Parathyroid adenoma (tissue), 2 donors: ENCODE data around the gene OSBPL3.

ENCODE experiments used
- H2AFZ ChIP-seq: fragments of 300-600 bp; sonication (generic); one replicate; pipeline ENCODE4 v1.7.0; 2017; ENCODE audit warnings: antibody characterized with exemption, mild to moderate bottlenecking
- H3K27ac ChIP-seq: fragments of 300-600 bp; sonication (generic); one replicate; pipeline ENCODE4 v1.7.0; 2017
- H3K27me3 ChIP-seq: fragments of 300-600 bp; sonication (generic); one replicate; pipeline ENCODE4 v1.7.0; 2017; ENCODE audit warnings: low read length; ENCODE audit not compliant: control insufficient read depth, insufficient read depth
- H3K36me3 ChIP-seq: fragments of 300-600 bp; sonication (generic); one replicate; pipeline ENCODE4 v1.7.0; 2017; ENCODE audit warnings: low read length; ENCODE audit not compliant: control insufficient read depth, insufficient read depth
- H3K4me1 ChIP-seq: fragments of 300-600 bp; sonication (generic); one replicate; pipeline ENCODE4 v1.7.0; 2017; ENCODE audit warnings: control low read depth
- H3K4me2 ChIP-seq: fragments of 300-600 bp; sonication (generic); one replicate; pipeline ENCODE4 v1.7.0; 2017; ENCODE audit warnings: low read length
- H3K4me3 ChIP-seq: fragments of 300-600 bp; sonication (generic); one replicate; pipeline ENCODE4 v1.7.0; 2017; ENCODE audit warnings: low read depth, low read length
- H3K79me2 ChIP-seq: fragments of 300-600 bp; sonication (generic); one replicate; pipeline ENCODE4 v1.7.0; 2017; ENCODE audit warnings: control low read depth
- H3K9ac ChIP-seq: fragments of 300-600 bp; sonication (generic); one replicate; pipeline ENCODE4 v1.7.0; 2017; ENCODE audit warnings: mild to moderate bottlenecking
- H3K9me3 ChIP-seq: fragments of 300-600 bp; sonication (generic); one replicate; pipeline ENCODE4 v1.7.0; 2017; ENCODE audit warnings: low read length; ENCODE audit not compliant: control insufficient read depth
- CTCF ChIP-seq: fragments of 300-600 bp; sonication (generic); IDR thresholded peaks from one replicate; pipeline ENCODE4 v1.7.0; 2017; ENCODE audit warnings: antibody characterized with exemption, mild to moderate bottlenecking
- donor health status: primary hyperparathyroidism.

The OSBPL3 gene

GRCh38 chr7:24914465-24914859 is 65.5 kb downstream of the OSBPL3 start:
- H3K4me1 ChIP-seq: peaks cover 13% of the 10 kb centered on the region
- no peak overlapping the region for H2AFZ ChIP-seq
- no peaks in the 10 kb centered on the region for H3K9me3 ChIP-seq
- no peak overlapping the region for H3K4me3 ChIP-seq
- H3K27ac ChIP-seq: no peak overlapping the region
- H3K36me3 ChIP-seq: no peaks in the 10 kb centered on the region
- no peak for TF ChIP-seq CTCF
- H3K9ac ChIP-seq: no peak overlapping the region
- H3K79me2 ChIP-seq: peaks cover 31% of the 10 kb centered on the region
- H3K27me3 ChIP-seq: no peaks in the 10 kb centered on the region
- H3K4me2 ChIP-seq: no peak overlapping the region

DNA sequence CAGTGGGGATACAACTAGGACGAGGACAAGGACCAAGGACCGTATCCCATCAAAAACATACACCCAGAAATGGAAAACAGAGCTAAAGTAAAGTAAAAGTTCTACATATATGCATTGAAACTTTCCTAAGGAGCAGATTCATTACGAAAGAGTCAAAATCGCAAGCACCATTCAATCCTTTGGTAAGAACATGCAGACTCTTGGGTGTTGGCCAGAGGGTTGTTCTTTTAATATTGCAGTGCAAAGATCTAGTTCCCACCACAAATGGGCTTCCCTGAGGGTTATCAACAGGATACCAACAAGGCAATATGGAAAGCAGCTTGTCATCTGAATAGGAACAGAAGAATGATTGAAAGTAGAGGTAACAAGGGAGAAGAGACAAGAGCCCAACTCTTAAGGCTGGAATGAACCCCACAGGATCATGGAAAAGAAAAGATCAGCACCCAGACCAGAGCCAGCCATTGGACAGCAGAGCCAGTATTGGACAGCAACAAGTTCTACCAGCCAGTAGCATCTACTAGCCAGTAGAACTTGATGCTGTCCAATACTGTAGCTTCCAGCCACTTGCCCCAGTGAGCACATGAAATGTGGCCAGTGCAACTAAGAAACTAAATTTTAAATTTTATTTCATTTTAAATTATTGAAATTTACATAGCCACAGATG is 66.0 kb downstream of the OSBPL3 start:
- no peak for TF ChIP-seq CTCF
- H3K4me1 ChIP-seq: peaks cover 13% of the 10 kb centered on the region

DNA sequence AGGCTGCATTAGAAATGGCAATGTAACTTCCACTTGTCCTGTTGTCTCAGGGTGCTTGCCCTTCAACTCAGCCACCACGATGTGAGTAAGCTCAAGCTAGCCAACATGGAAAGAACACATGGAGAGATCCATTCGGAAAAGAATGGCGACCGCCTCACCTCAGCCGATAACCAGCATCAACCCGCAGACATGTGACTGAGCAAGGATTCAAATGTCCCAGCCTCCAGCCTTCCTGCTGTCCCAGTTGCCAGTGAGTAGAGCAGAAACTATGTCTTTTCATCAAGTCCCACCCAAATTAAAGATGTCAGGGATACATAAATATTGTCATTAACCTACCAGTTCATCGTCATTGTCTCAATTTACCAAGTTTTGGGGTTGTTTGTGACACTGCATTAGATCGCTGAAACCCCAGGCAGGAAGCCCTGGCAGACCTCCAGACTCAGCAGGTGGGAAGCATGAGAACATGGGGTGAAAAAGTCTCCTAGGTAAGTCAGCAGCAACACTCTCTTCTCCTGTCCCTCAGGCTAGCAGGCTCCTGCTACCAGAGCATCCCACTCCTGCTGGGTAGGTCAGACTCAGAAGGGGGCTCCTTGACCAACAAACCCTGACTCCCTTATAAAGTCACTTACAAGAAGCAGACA is 67.0 kb downstream of the OSBPL3 start:
- no peaks in the 10 kb centered on the region for H3K27me3 ChIP-seq
- H3K9me3 ChIP-seq: no peaks in the 10 kb centered on the region
- no peak overlapping the region for H3K9ac ChIP-seq
- H3K4me3 ChIP-seq: no peak overlapping the region
- TF ChIP-seq CTCF: no peak
- no peak overlapping the region for H3K4me2 ChIP-seq
- peaks cover 25% of the 10 kb centered on the region for H3K79me2 ChIP-seq
- H3K4me1 ChIP-seq: peaks cover 14% of the 10 kb centered on the region
- no peak overlapping the region for H3K27ac ChIP-seq
- H3K36me3 ChIP-seq: no peaks in the 10 kb centered on the region
- no peak overlapping the region for H2AFZ ChIP-seq

More for the DNA sequence above, 66.0 kb downstream of the OSBPL3 start:
- peaks cover 25% of the 10 kb centered on the region for H3K79me2 ChIP-seq
- H3K27me3 ChIP-seq: no peaks in the 10 kb centered on the region
- H3K27ac ChIP-seq: no peak overlapping the region
- H3K36me3 ChIP-seq: no peaks in the 10 kb centered on the region
- H3K9ac ChIP-seq: no peak overlapping the region
- no peak overlapping the region for H2AFZ ChIP-seq
- no peaks in the 10 kb centered on the region for H3K9me3 ChIP-seq
- H3K4me3 ChIP-seq: no peak overlapping the region
- no peak overlapping the region for H3K4me2 ChIP-seq

DNA sequence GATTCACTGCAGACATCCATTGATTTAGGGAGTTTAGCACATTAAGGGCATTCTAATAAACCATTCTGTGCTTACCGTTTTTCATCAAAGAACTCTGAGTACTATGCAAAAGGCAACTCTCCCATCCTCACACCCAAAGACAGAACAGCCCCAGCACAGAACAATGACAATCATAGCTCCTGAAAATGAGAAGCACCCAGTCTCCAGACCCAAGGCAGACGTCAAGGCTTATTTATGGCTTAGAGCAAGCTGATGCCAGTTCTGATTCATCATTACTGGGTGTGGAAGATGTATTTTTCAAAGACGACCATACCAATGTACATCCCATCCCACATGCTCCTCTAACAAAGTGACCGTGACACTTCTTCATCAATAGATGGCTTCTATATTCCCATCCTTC is 67.6 kb downstream of the OSBPL3 start:
- no peak overlapping the region for H3K4me2 ChIP-seq
- peaks cover 14% of the 10 kb centered on the region for H3K4me1 ChIP-seq
- H3K9ac ChIP-seq: no peak overlapping the region
- no peak overlapping the region for H3K4me3 ChIP-seq
- TF ChIP-seq CTCF: no peak
- H3K9me3 ChIP-seq: no peaks in the 10 kb centered on the region
- H2AFZ ChIP-seq: no peak overlapping the region
- no peak overlapping the region for H3K27ac ChIP-seq
- H3K79me2 ChIP-seq: peaks cover 23% of the 10 kb centered on the region
- no peaks in the 10 kb centered on the region for H3K36me3 ChIP-seq
- H3K27me3 ChIP-seq: no peaks in the 10 kb centered on the region

GRCh38 chr7:24911213-24911603 is 68.8 kb downstream of the OSBPL3 start:
- TF ChIP-seq CTCF: no peak
- H3K9me3 ChIP-seq: no peaks in the 10 kb centered on the region
- no peaks in the 10 kb centered on the region for H3K36me3 ChIP-seq
- no peak overlapping the region for H3K4me2 ChIP-seq
- no peak overlapping the region for H3K27ac ChIP-seq
- no peaks in the 10 kb centered on the region for H3K27me3 ChIP-seq
- peaks cover 14% of the 10 kb centered on the region for H3K4me1 ChIP-seq
- H2AFZ ChIP-seq: no peak overlapping the region
- peaks cover 15% of the 10 kb centered on the region for H3K79me2 ChIP-seq
- H3K4me3 ChIP-seq: no peak overlapping the region
- no peak overlapping the region for H3K9ac ChIP-seq
